Brain microvascular endothelial cell (primary cell): ENCODE results near the gene PTDSS2.

Experiments
- DNase-seq: peaks from one replicate; pipeline ENCODE4 v3.0.0-alpha.2; 2020
- H3K27ac ChIP-seq: fragments of 250-450 bp; sonication (Bioruptor Pico); 2 replicates; pipeline ENCODE4 v1.5.1; 2020; ENCODE audit warnings: mild to moderate bottlenecking, moderate library complexity
- H3K27me3 ChIP-seq: fragments of 250-450 bp; sonication (Bioruptor Pico); replicated peaks from 2 replicates; pipeline ENCODE4 v1.5.1; 2020; ENCODE audit warnings: mild to moderate bottlenecking
- H3K36me3 ChIP-seq: fragments of 250-450 bp; sonication (Bioruptor Pico); replicated peaks from 2 replicates; pipeline ENCODE4 v1.5.1; 2020; ENCODE audit warnings: mild to moderate bottlenecking
- H3K4me3 ChIP-seq: 2 replicates; pipeline ENCODE4 v1.5.1; 2011; ENCODE audit warnings: low read depth, mild to moderate bottlenecking, control low read depth, low read length, moderate library complexity
- in situ Hi-C: cut with HindIII; loops from 2 replicates; pipeline ENCODE4 v1.10.0; 2017; ENCODE audit warnings: low sequenced_read_pairs, low pct_ligation_motif_present
- TF ChIP-seq, protein P1 (sequence below): IDR thresholded peaks from 2 replicates; pipeline ENCODE4 v1.5.1; 2011; ENCODE audit warnings: low read depth, mild to moderate bottlenecking, moderate library complexity, low read length, control low read depth, inconsistent platforms; ENCODE audit errors: missing control alignments

The PTDSS2 gene

DNA sequence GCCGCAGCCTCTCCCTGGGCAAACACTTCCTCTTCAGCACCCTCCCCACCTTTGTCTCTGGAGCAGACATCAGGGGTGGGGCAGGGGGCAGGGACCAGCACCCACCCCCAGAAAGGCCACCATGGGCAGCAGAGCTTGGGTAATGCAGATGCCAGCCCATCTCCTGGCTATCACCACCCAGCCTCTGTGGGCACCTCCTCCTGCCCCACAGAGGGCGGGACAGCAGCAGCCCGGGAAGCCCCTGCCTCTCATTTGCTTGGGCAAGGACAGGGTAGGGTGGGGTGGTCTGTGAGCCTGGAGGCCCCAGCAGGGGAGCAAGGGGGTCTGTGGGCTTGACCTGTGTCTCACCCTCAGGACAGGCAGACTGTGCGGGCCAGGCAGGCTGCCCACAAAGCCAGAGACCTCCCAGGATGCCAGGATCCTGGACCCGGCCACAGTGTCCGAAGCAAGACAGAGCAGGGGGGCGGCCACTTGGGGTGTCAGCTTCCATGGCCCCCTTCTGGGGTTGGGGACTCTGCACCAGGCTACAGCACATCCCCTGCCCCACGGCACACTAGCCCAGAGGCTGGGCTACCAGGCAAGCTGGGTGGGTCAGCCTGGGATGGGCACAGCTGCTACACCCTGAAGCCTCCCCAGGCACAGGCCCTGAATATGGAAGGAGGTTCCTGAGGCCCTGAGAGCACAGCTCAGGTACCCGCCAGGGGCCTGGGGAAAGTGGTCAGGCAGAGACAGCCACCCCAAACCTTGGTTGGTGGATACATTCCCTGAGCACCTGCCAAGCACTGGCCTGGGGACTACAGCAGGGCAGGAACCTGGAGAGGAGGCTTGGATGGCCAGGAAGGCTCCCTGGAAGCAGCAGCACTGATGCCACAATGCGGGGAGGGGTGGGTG lies 52.5 kb downstream of the PTDSS2 start:
- H3K36me3 ChIP-seq: peaks cover 45% of the 10 kb centered on the region
- H3K27ac ChIP-seq: no peak overlapping the region
- H3K27me3 ChIP-seq: no peaks in the 10 kb centered on the region
- no peak overlapping the region for H3K4me3 ChIP-seq
- in situ Hi-C loops: no loop called here
- DNase-seq: no peak
- TF ChIP-seq, protein P1, sequence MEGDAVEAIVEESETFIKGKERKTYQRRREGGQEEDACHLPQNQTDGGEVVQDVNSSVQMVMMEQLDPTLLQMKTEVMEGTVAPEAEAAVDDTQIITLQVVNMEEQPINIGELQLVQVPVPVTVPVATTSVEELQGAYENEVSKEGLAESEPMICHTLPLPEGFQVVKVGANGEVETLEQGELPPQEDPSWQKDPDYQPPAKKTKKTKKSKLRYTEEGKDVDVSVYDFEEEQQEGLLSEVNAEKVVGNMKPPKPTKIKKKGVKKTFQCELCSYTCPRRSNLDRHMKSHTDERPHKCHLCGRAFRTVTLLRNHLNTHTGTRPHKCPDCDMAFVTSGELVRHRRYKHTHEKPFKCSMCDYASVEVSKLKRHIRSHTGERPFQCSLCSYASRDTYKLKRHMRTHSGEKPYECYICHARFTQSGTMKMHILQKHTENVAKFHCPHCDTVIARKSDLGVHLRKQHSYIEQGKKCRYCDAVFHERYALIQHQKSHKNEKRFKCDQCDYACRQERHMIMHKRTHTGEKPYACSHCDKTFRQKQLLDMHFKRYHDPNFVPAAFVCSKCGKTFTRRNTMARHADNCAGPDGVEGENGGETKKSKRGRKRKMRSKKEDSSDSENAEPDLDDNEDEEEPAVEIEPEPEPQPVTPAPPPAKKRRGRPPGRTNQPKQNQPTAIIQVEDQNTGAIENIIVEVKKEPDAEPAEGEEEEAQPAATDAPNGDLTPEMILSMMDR: no peak

DNA sequence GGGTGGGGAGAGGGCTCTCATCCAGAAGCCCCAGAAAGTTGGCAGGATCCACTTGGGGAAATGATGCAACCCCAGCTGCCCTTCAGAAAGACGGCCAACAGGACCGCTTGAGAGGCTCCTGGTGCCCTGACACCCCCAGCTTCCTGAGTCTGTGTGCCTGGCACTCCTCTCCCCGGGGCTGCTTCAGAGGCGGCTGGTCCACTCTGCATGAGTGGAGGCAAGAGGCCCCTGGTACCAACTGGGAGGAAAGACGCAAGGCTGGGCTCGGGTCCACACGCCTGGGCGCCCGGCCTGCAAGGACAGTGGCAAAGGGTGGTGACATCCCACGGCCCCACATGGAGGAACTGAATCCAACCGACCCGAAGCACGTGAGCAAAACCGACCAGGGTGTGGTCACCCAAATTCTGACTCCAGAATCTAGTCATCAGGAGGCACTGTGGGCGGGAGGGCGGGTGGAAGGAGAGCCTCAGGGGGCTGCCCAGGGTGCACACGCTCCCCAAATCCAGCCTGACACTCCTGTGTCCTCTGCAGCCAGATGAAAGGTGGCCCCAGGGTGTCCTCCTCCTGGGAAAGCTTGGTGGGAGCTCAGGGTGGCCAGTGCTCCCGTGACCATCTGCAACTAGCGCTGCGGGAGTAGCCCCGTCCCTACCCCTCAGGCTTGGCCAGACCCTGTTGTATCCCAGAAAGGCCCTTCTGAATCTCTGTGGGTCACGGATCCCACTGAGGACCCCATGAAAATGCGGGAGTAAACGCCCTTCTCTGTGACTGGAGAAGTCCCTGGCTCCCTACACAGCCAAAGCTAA lies 53.3 kb downstream of the PTDSS2 start:
- H3K27ac ChIP-seq: peak overlapping the region; percentile 15
- H3K4me3 ChIP-seq: peak overlapping the region; percentile 60
- DNase-seq: no peak
- peaks cover 36% of the 10 kb centered on the region for H3K36me3 ChIP-seq
- no peaks in the 10 kb centered on the region for H3K27me3 ChIP-seq
- in situ Hi-C loops: no loop called here
- TF ChIP-seq, protein P1: no peak

DNA sequence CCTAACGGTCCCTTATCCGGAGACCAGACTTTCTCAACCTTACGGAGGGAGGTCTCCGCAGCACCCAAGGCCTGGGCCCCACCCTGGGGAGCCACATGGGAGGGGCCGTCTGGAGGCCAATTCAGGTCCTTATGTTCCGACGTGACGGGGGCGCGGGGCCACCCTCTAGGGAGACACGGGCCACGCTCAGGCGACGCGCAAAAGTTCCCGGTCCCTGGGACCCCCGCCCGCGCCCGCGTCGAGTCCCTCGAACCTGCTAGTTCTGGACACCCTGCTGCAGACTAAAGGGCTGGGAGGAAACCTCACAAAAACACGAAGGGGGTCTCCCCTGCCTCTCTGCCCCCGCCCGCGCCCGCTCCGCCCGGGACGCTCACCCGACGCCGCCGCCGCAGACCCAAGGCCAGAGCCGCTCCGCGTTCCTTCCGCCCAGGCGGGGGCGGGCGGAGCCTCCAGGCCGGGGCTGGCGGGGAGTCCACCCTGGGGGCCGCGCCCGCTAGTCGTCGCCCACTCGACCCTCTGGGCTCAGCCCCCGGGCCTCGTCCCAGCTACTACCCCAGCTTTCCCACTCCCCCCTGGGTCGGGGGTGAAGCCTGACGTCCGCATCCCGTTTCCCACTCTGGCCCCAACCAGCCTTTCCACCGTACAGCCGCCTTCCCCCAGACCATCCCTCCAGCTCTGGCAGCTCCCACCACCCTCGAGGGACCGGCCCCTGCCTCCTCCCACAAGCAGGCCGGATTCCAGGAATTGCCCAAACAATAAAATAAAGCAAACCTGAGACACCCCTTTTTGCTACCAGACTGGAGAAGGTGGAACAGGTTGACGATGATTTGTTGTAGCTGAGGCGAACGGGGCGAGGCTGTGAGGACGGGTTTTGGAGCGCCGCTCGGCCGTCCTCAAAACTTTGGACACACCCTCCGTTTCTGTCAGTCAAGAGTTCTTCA lies 54.2 kb downstream of the PTDSS2 start:
- TF ChIP-seq, protein P1: no peak
- H3K4me3 ChIP-seq: peak overlapping the region; percentile 60
- peak overlapping the region; percentile 15 for H3K27ac ChIP-seq
- in situ Hi-C loops: no loop called here
- peaks cover 32% of the 10 kb centered on the region for H3K36me3 ChIP-seq
- DNase-seq: no peak
- no peaks in the 10 kb centered on the region for H3K27me3 ChIP-seq

DNA sequence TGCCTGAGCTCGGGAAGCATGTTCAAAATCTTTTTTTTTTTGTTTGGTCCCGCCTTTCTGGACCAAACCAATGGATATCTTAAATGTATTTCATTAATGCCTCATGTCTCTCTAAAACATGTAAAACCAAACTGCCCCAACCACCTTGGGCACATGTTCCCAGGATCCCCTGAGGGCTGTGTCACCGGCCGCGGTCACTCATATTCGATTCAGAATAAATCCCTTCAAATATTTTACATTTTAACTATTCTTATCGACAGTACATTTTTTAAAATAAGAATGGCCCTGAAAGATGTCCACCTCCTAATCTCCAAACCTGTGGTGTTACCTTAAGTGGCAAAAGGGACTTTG lies 54.9 kb downstream of the PTDSS2 start:
- Histone ChIP-seq H3K27ac (no peak overlapping the region), H3K27me3 (no peaks in the 10 kb centered on the region), H3K4me3 (peak overlapping the region; percentile 60), H3K36me3 (peaks cover 25% of the 10 kb centered on the region)
- in situ Hi-C loops: no loop called here
- TF ChIP-seq, protein P1: no peak
- DNase-seq: no peak

DNA sequence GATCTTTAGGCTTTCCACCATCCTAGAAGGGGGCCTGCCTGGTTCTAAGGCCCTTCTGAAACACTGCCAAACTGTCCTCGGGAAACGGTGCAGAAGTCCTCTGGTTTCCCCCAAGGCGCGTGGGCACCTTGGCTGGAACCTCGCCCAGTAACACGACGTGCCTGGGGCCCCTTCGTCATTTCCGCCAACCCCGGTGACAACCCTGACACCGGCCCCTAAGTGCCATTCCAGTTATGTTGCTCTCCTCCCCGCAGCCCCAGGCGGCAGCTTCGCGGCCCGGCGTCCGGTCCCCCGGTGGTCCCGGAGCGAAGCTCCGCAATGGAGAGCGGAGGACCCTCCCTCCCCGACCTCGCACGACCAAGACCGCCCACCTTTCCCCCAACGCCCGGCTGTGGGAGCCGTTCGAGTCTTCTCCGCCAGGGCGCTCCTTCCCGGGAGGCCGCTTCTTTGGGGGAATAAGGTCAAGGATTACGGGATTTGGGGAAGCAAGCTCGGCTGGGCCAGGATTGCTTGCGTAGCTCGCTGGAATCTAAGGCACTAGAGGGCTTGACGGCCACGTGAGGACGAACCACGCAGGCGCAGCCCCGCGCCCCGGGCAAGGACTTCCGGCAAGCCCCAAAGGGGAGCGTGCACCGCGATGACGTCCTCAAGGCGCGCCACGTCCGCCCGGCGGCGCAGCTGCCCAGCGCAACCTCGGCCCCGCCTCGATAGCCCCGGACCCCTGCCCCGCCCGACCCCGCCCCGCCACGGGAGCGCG lies 56.3 kb downstream of the PTDSS2 start:
- in situ Hi-C loops: no loop called here

More for the DNA sequence above, 56.3 kb downstream of the PTDSS2 start:
- Histone ChIP-seq H3K27ac (peak overlapping the region; percentile 99), H3K27me3 (no peaks in the 10 kb centered on the region), H3K36me3 (peaks cover 11% of the 10 kb centered on the region), H3K4me3 (peak overlapping the region; percentile 90)
- DNase-seq: peak; percentile 94
- TF ChIP-seq, protein P1: peak; percentile 27
